MG63 (cell line): Measurements from ENCODE around the gene LRCH4. TPM values are rescaled to one million over a fixed set of nuclear protein-coding genes. Genes with fewer than 3 reads are reported as not detected.
"Not testable (repeated sequence)": the region's sequence is repeated elsewhere in the genome, so short reads cannot be mapped to it uniquely, and the experiment has no call there.

Experiments
- DNase-seq: peaks from one replicate; pipeline ENCODE4 v3.0.0-alpha.2; 2020
- H3K27me3 ChIP-seq: fragments of 250-450 bp; sonication (Bioruptor Pico); 2 replicates; pipeline ENCODE4 v1.5.1; 2020; ENCODE audit warnings: mild to moderate bottlenecking, moderate library complexity
- H3K36me3 ChIP-seq: fragments of 250-450 bp; sonication (Bioruptor Pico); 2 replicates; pipeline ENCODE4 v1.5.1; 2020; ENCODE audit warnings: mild to moderate bottlenecking, moderate library complexity
- H3K4me3 ChIP-seq: fragments of 250-450 bp; sonication (Bioruptor Pico); 2 replicates; pipeline ENCODE4 v1.5.1; 2020; ENCODE audit warnings: mild to moderate bottlenecking, moderate library complexity
- H3K9me3 ChIP-seq: fragments of 250-450 bp; sonication (Bioruptor Pico); 2 replicates; pipeline ENCODE4 v1.5.1; 2020; ENCODE audit warnings: mild to moderate bottlenecking, moderate library complexity
- total RNA-seq: library from RNA; depleted of rRNA; stranded (reverse); fragments of >200 nt; shearing (Covaris generic); gene quantifications from 2 replicates; pipeline ENCODE4 v1.2.3, GENCODE V29; 2014; ENCODE audit warnings: low replicate concordance

Gene LRCH4
- total RNA-seq, 1 experiment from 2014 or later: 6.3 TPM

DNA sequence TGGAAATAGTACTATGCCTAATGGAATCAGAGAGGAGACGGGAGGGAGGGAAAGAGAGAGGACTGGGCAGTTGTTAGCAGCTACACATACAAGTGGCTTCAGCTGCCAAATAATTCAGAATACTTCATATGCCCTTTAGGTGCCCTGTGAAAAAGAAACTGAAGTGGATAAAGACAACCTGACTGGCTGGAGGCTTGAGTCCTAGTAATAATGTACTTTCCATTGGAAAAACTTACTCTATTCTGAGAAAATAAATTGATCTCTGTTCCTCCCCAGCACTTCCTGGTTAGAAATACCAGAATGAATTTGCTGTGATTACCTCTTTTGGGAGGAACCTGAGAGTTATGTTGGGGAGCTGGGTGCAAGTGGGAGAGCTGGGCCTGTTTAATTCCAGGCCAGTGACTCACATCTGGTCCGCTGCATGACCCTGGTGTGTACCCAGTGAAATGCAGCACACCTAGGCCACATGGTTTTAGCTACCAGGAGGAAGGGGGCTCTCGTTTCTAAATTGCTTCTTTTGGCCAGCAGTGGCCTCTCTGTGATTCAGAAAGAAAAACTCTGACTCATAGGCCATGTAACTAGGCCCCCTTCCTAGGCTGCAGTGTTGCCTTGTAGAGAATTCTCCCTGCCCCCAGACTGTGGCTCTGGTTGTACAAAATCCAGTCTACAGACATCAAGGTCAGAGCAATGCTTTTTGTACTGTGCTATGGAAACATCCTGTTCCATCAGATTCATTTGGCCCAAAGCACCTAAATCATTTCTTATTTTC is 40.4 kb downstream of the LRCH4 start:
- Histone ChIP-seq H3K4me3 (no peak overlapping the region), H3K27me3 (no peaks in the 10 kb centered on the region), H3K9me3 (no peaks in the 10 kb centered on the region), H3K36me3 (no peaks in the 10 kb centered on the region; the same call in 1 of the 2 replicates)
- peak; percentile 79 for DNase-seq

DNA sequence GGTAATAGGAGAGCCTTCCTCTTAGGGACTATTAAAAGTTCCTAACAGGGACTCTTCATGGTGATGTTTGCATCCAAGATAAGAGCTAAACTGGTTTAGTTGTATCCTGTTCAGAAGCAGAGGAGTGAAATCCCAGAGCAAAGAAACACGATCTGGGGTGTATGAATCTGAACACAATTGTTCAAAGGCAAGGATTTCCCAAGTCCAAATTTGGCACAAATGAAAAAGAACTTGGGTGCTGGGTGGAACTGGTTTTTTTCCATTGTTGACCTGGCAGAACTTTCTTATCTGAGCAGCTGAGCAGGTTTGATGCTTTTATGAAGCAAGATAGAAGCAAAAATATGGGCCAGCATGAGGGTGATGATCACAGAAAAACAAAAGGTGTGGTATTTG is 41.0 kb downstream of the LRCH4 start:
- Histone ChIP-seq H3K36me3 (no peaks in the 10 kb centered on the region), H3K4me3 (no peak overlapping the region), H3K9me3 (no peaks in the 10 kb centered on the region), H3K27me3 (no peaks in the 10 kb centered on the region)
- no peak for DNase-seq

DNA sequence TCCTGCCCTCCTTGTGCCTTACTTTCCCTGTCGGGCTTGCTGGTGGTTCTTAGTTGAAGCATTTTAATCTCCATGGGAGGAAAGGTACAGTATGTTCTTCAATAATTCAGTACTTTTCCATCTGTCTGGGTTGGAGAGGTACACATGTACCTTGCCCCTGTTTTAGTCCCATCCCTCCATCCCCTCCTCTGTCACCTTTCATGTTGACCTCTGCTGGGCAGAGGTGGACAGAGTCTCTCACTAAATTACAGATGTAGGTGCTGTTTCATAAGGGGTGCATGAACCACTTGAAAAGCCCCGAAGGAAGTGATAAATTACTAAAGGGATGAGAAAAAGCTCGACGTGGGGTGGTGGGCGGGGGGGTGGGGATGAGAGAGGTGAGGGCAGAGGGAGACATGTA is 41.5 kb downstream of the LRCH4 start:
- Histone ChIP-seq H3K4me3 (no peak overlapping the region), H3K27me3 (no peaks in the 10 kb centered on the region), H3K9me3 (no peaks in the 10 kb centered on the region), H3K36me3 (no peaks in the 10 kb centered on the region)
- no peak for DNase-seq

DNA sequence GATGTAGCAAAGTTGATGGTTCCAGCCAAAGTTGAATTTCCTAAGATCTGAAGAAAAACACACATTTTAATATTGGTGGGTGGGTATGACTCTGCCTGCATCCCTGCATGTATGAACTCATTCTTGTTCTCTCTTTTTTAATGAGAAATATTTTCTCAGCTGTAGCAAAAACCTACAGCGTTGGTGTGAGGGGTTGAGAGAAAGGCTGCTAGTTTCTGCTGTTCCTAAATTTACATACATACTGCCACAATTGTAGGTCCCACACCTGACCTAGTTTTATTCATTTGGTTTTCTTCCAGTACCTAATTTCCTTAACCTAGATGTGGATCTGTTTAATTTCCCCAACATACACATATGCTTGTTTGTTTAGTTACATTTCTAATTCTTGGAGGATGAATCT is 42.3 kb downstream of the LRCH4 start:
- H3K36me3 ChIP-seq: no peaks in the 10 kb centered on the region
- DNase-seq: no peak
- no peaks in the 10 kb centered on the region for H3K9me3 ChIP-seq
- H3K4me3 ChIP-seq: no peak overlapping the region
- no peaks in the 10 kb centered on the region for H3K27me3 ChIP-seq

DNA sequence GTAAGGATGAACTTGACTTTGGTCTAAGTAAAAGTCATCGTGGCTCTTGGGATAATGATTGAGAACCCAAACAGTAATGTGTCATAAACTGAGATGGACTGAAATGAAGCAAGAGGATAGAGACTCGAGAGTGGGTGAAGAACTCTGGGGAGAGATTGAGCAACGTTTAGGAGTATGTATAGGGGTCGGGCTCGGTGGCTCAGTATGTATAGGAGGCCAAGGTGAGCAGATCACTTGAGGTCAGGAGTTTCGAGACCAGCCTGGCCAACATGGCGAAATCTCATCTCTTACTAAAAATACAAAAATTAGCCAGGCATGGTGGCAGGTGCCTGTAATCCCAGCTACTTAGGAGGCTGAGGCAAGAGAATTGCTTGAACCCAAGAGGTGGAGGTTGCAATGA is 44.6 kb downstream of the LRCH4 start:
- not testable (repeated sequence) for H3K27me3 ChIP-seq, H3K4me3 ChIP-seq, DNase-seq, H3K9me3 ChIP-seq, H3K36me3 ChIP-seq

DNA sequence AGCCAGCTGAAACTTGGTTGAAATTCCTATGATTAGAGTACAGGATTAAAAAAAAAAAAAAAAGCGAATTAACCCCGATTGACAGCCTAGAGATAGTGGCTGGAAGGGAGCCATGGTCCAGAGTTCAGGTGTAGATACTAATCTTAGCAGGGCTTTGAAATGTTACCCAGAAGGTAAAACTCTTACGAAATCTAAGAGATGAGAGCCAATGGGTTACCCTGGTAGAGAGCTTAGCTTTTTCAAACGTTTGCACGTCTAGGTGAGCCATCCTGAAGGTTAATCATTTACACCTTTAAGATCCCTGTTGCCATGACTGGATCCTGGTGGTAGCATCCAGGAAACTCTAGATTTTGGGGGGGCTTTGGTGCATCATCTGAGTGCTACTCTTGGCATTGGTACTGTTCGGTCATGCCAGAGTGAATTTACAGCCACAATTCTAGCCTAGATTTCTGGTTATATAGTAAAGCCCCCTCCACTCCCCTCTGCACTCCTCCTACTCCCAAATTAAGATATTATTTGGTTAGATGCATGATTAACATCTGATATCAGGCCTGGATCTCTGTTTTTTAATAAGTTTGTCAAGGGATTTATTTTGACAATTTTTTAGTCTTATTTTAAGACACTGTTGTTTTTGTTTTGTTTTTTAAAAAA is 45.7 kb downstream of the LRCH4 start:
- Histone ChIP-seq H3K27me3 (no peaks in the 10 kb centered on the region), H3K36me3 (no peaks in the 10 kb centered on the region), H3K4me3 (peak overlapping the region; percentile 75; the same call in 1 of the 2 replicates), H3K9me3 (no peaks in the 10 kb centered on the region)
- no peak for DNase-seq

DNA sequence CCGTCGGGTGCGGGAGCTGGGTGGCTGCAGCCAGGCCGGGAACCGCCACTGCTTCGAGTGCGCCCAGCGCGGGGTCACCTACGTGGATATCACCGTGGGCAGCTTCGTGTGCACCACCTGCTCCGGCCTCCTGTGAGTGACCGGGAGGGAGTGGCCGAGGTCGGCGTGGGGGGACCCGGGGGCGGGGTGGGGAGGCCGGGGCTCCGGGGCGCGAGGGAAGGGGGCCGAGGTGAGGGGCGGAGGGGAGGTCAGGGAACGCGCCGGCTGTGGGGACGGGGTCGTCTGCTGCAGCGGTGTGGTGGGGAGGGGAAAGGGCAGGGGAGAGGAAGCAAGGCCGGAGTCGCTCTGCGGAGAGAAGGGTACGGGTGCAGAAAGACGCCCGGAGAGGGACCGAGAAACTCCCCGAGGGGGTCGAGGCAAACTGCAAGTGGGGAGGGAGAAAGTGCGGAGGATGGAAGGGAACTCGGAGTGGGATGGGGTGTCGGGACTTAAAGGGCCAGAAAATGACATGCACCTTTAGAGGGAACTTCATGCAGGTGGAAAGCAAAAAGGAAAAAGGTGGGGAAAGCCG is 46.4 kb downstream of the LRCH4 start:
- no peak for DNase-seq
- Histone ChIP-seq H3K4me3 (peak overlapping the region; percentile 75), H3K36me3 (no peaks in the 10 kb centered on the region), H3K9me3 (no peaks in the 10 kb centered on the region), H3K27me3 (no peaks in the 10 kb centered on the region)

DNA sequence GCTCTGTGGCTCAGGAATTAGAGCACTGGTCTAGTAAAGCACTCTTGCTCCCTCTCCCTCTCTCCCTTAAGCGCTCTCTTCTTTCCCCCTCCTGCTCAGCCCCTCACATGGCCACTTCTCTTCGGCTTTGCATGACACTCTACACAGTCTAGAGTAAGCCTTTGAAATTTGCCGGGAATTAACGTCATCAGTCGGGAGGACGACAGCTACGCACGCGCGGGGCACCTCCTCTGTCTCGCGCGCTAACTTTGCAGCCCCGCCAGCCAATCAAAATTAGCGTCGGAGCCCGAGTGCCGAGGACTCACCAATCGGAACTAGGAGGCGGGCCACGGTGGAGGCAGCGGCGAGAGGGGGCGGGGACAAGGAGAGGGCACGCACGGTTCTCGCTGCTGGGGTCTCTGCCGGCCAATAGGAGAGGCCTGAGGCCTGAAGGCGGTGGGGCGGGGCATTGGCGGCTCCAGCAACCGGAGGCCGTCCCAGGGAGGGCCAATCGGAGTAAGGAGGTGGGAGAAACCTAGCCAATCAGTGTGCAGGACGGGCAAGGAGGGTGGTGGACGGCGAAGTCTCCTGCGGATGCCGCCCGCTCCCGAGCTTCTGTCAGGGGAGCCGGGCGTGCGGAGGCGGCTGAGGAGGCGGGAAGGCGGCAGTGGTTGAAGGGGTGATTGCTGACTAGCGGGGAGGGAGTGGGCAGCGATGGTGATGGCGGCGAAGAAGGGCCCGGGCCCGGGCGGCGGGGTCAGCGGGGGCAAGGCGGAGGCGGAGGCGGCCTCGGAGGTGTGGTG is 47.1 kb downstream of the LRCH4 start, which contains the start of gene AGFG2:
Gene AGFG2 (plus strand): TSS at position 550 of the 782 bp plus-strand sequence. CDS start 144 bp downstream, at position 694.
- peak within 1 kb of the TSS; percentile 75 for H3K4me3 ChIP-seq
- peak; percentile 99 for DNase-seq
- no peaks in the 10 kb centered on the region for H3K9me3 ChIP-seq
- H3K36me3 ChIP-seq: no peaks in the 10 kb centered on the region
- H3K27me3 ChIP-seq: no peaks in the 10 kb centered on the region

DNA sequence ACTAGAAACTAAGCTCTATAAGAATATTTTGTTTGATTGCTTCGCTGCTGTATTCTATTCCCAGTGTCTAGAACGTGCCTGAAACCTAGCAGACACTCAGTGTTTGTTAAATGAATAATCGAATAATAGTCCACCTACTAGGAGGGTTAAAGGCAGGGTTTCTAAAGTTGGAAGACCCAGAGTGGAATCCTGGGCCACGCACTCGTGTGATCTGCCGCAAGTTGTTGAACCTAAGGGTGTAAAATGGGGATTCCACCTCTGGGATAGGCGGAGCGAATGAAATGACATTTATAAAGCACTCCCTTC is 47.6 kb downstream of the LRCH4 start:
- peak overlapping the region; percentile 49 for H3K4me3 ChIP-seq
- no peaks in the 10 kb centered on the region for H3K9me3 ChIP-seq
- no peaks in the 10 kb centered on the region for H3K27me3 ChIP-seq
- no peaks in the 10 kb centered on the region for H3K36me3 ChIP-seq
- no peak for DNase-seq

DNA sequence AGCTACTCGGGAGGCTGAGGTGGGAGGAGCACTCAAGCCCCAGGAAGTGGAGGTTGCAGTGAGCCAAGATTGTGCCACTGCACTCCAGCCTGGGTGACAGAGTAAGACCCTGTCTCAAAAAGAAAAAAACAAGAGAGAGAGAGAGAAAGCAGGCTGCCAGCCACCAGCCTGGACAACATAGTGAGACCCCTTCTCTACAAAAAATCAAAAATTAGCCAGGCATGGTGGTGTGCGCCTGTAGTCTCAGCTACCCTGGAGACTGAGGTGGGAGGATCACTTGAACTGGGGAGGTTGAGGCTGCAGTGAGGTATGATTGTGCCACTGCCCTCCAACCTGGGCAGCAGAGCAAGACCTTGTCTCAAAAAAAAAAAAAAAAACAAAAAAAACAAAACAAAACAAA is 49.2 kb downstream of the LRCH4 start:
- not testable (repeated sequence) for DNase-seq, H3K36me3 ChIP-seq, H3K9me3 ChIP-seq, H3K4me3 ChIP-seq, H3K27me3 ChIP-seq

DNA sequence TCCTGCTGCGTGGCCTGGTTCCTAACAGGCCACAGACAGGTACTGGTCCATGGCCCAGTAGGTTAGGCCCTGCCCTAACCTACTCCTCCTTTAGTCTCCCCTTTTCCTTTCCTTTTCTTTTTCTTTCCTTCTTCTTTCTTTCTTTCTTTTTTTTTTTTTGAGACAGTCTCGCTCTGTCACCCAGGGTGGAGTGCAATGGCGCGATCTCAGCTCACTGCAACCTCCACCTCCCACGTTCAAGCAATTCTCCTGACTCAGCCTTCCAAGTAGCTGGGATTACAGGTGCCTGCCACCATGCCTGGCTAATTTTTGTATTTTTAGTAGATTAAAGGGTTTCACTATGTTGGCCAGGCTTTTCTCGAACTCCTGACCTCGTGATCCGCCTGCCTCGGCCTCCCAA is 49.9 kb downstream of the LRCH4 start:
- H3K9me3 ChIP-seq, DNase-seq, H3K27me3 ChIP-seq, H3K36me3 ChIP-seq, H3K4me3 ChIP-seq: not testable (repeated sequence)

DNA sequence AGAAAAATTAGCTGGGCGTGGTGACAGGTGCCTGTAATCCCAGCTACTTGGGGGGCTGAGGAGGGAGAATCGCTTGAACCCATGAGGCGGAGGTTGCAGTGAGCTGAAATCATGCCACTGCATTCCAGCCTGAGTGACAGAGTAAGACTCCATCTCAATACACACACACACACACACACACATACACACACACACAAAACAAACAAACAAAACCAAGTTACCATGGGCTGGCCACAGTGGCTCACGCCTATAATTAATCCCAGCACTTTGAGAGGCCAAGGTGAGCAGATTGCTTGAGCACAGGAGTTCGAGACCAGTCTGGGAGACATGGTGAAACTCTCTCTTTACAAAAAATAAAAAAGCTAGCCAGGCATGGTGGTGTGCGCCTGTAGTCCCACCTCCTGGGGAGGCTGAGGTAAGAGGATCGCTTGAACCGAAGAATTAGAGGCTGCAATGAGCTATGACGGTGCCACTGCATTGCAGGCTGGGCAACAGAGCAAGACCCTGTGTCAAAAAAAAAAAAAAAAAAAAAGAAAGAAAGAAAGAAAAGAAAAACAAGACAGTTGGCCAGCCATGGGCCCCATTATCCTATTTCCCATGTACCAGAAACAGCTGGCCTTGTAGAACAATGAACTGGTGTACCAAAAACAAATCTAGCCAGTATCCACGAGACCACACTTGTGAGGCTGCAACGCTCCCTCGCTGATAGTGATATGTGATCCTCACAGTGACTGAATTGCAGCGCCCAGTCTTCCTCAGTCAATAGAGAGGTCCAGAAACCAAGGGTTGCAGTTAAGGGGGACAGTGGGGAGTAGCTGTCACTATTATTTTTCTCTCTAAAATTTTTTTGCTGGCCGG is 53.5 kb downstream of the LRCH4 start:
- no peaks in the 10 kb centered on the region for H3K36me3 ChIP-seq
- H3K9me3 ChIP-seq: no peaks in the 10 kb centered on the region
- H3K27me3 ChIP-seq: no peaks in the 10 kb centered on the region
- no peak for DNase-seq
- no peak overlapping the region for H3K4me3 ChIP-seq

DNA sequence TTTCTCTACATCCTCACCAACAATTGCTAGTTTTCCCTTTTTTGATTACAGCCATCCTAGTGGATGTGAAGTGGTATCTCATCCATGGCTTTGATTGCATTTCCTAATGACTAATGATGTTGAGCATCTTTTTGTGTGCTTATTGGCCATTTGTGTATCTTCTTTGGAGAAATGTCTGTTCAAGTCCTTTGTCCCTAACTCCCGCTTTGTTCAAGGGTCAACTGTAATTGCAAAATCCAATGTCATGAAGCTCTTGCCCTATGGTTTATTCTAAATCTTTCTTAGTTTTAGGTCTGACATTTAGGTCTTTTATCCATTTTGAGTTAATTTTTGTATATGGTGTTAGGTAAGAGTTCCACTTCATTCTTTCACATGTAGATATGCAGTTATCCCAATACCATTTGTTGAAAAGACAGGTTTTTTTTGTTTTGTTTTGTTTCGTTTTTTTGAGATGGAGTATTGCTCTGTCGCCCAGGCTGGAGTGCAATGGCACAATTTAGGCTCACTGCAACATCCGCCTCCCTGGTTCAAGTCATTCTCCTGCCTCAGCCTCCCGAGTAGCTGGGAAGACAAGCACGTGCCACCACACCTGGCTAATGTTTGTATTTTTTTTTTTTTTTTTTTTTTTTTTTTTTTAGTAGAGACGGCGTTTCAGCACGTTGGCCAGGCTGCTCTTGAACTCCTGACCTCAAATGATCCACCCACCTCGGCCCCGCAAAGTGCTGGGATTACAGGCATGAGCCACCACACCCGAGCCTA is 57.6 kb downstream of the LRCH4 start:
- not testable (repeated sequence) for DNase-seq, H3K4me3 ChIP-seq, H3K27me3 ChIP-seq, H3K36me3 ChIP-seq, H3K9me3 ChIP-seq
